Neural progenitor cell (in vitro differentiated cells): ENCODE results near the gene PKDREJ. TPM values are rescaled to one million over a fixed set of nuclear protein-coding genes. Genes with fewer than 3 reads are reported as not detected.

Experiments
- DNase-seq: peaks from one replicate; pipeline ENCODE4 v3.0.0-alpha.2; 2016; ENCODE audit warnings: low spot score
- H2AFZ ChIP-seq: fragments of 200-600 bp; sonication (generic); replicated peaks from 2 replicates; pipeline ENCODE4 v1.6.1; 2016; ENCODE audit warnings: antibody characterized with exemption
- H3F3A ChIP-seq: fragments of 200-600 bp; sonication (generic); 2 replicates; pipeline ENCODE4 v1.6.1; 2016; ENCODE audit warnings: antibody characterized with exemption, low read depth
- H3K27ac ChIP-seq: fragments of 200-600 bp; sonication (generic); 2 replicates; pipeline ENCODE4 v1.5.1; 2016; ENCODE audit warnings: mild to moderate bottlenecking
- H3K27me3 ChIP-seq: fragments of 200-600 bp; sonication (generic); 2 replicates; pipeline ENCODE4 v1.6.1; 2016; ENCODE audit warnings: mild to moderate bottlenecking, moderate library complexity
- H3K36me3 ChIP-seq: fragments of 200-600 bp; sonication (generic); 2 replicates; pipeline ENCODE4 v1.5.1; 2016
- H3K4me1 ChIP-seq: fragments of 200-600 bp; sonication (generic); 2 replicates; pipeline ENCODE4 v1.6.1; 2016; ENCODE audit warnings: mixed run types
- H3K4me2 ChIP-seq: fragments of 200-600 bp; sonication (generic); 2 replicates; pipeline ENCODE4 v1.6.1; 2016
- H3K4me3 ChIP-seq: fragments of 200-600 bp; sonication (generic); 2 replicates; pipeline ENCODE4 v1.5.1; 2016
- H3K79me2 ChIP-seq: fragments of 200-600 bp; sonication (generic); 2 replicates; pipeline ENCODE4 v1.6.1; 2016; ENCODE audit warnings: low read depth
- H3K9ac ChIP-seq: fragments of 200-600 bp; sonication (generic); 2 replicates; pipeline ENCODE4 v1.6.1; 2016
- H3K9me3 ChIP-seq: fragments of 200-600 bp; sonication (generic); 2 replicates; pipeline ENCODE4 v1.5.1; 2016; ENCODE audit warnings: low read depth
- H4K20me1 ChIP-seq: fragments of 200-600 bp; sonication (generic); 2 replicates; pipeline ENCODE4 v1.6.1; 2016; ENCODE audit warnings: low read depth
- H3K27ac Mint-ChIP-seq: 3 replicates; pipeline ENCODE4 v1.8.0; 2021; ENCODE audit warnings: mixed read lengths
- H3K27me3 Mint-ChIP-seq: 2 replicates; pipeline ENCODE4 v1.8.0; 2022; ENCODE audit warnings: low read depth, mild to moderate bottlenecking, inconsistent platforms, moderate library complexity, mixed read lengths; ENCODE audit not compliant: insufficient read depth
- H3K36me3 Mint-ChIP-seq: 3 replicates; pipeline ENCODE4 v1.8.0; 2021; ENCODE audit warnings: mixed read lengths
- H3K4me1 Mint-ChIP-seq: 3 replicates; pipeline ENCODE4 v1.8.0; 2021; ENCODE audit warnings: mixed read lengths
- H3K4me3 Mint-ChIP-seq: 3 replicates; pipeline ENCODE4 v1.8.0; 2021; ENCODE audit warnings: mild to moderate bottlenecking, moderate library complexity, mixed read lengths
- H3K9me3 Mint-ChIP-seq: 3 replicates; pipeline ENCODE4 v1.8.0; 2020; ENCODE audit warnings: mixed read lengths
- EZH2 ChIP-seq: fragments of 200-600 bp; sonication (generic); IDR thresholded peaks from 2 replicates; pipeline ENCODE4 v1.6.1; 2017; ENCODE audit warnings: antibody characterized with exemption, mild to moderate bottlenecking, moderate library complexity
- EZH2phosphoT487 ChIP-seq: fragments of 200-600 bp; sonication (generic); IDR thresholded peaks from 2 replicates; pipeline ENCODE4 v1.6.1; 2017; ENCODE audit warnings: antibody characterized with exemption
- total RNA-seq: library from RNA; depleted of rRNA; stranded (reverse); fragments of >200 nt; gene quantifications from 2 replicates; pipeline ENCODE4 v1.2.3, GENCODE V29; 2015; ENCODE audit warnings: low replicate concordance
- TF ChIP-seq, protein P1 (sequence below): fragments of 200-600 bp; sonication (generic); IDR thresholded peaks from 2 replicates; pipeline ENCODE4 v1.5.1; 2017; ENCODE audit warnings: antibody characterized with exemption, mild to moderate bottlenecking

The PKDREJ gene
- total RNA-seq, 1 donor from 2014 or later = not detected

DNA sequence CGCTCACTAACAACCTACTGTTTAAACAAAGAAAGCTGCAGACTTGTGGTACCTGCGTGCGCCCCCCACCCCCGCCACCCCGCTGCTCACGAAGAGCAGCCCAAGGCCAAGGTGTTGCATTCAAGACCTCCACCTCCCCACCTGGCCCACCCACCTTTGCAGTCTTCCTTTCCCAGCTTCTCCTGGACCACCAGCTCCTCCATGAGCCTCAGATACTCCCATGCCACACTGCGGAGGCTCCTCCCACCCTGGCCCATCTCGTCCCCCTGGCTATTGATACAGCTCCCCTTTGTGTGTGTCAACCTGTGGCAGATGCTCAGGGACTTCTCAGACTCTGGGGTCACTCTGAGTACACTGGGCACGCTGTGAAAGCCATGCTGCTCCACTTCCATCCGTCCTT is 17.0 kb downstream of the PKDREJ start:
- H3K9me3 Mint-ChIP-seq = peaks cover 3% of the 10 kb centered on the region
- no peak overlapping the region for H3K4me3 Mint-ChIP-seq
- Histone ChIP-seq H3K9ac (no peak overlapping the region), H3K27me3 (peaks cover 8% of the 10 kb centered on the region), H3K4me1 (peaks cover 5% of the 10 kb centered on the region), H3K27ac (no peak overlapping the region), H3K4me3 (no peak overlapping the region), H2AFZ (no peak overlapping the region), H3F3A (no peaks in the 10 kb centered on the region), H3K36me3 (no peaks in the 10 kb centered on the region), H3K79me2 (no peaks in the 10 kb centered on the region), H4K20me1 (no peaks in the 10 kb centered on the region), H3K4me2 (no peak overlapping the region), H3K9me3 (no peaks in the 10 kb centered on the region)
- peaks cover 3% of the 10 kb centered on the region for H3K27me3 Mint-ChIP-seq
- peaks cover 7% of the 10 kb centered on the region for H3K36me3 Mint-ChIP-seq
- H3K27ac Mint-ChIP-seq = no peak overlapping the region
- peaks cover 18% of the 10 kb centered on the region for H3K4me1 Mint-ChIP-seq
- TF ChIP-seq, protein P1, sequence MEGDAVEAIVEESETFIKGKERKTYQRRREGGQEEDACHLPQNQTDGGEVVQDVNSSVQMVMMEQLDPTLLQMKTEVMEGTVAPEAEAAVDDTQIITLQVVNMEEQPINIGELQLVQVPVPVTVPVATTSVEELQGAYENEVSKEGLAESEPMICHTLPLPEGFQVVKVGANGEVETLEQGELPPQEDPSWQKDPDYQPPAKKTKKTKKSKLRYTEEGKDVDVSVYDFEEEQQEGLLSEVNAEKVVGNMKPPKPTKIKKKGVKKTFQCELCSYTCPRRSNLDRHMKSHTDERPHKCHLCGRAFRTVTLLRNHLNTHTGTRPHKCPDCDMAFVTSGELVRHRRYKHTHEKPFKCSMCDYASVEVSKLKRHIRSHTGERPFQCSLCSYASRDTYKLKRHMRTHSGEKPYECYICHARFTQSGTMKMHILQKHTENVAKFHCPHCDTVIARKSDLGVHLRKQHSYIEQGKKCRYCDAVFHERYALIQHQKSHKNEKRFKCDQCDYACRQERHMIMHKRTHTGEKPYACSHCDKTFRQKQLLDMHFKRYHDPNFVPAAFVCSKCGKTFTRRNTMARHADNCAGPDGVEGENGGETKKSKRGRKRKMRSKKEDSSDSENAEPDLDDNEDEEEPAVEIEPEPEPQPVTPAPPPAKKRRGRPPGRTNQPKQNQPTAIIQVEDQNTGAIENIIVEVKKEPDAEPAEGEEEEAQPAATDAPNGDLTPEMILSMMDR = no peak
- no peak for TF ChIP-seq EZH2phosphoT487
- no peak for DNase-seq

DNA sequence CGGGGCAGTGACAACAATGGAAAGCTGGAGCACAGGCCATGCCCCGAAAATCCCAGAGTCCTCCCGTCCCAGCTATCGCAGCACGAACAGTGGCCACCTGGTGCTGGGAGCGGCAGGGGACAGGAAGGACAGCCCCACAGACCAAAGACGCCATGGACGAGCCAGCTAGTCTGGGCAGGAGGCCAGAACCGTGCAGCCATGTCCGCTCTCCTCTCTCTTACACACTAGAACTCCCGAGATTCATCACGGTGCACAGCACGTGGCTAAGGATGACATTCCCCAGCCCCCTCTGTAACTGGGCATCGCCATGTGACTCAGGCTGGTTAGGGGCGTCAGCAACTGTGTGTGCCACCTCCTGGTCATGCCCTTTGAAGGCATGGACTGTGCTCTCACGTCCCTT is 17.6 kb downstream of the PKDREJ start:
- Histone ChIP-seq H3K9me3 (no peaks in the 10 kb centered on the region), H2AFZ (no peak overlapping the region), H4K20me1 (no peaks in the 10 kb centered on the region), H3K79me2 (no peaks in the 10 kb centered on the region), H3K4me3 (no peak overlapping the region), H3K36me3 (no peaks in the 10 kb centered on the region), H3K9ac (no peak overlapping the region), H3K27me3 (peaks cover 2% of the 10 kb centered on the region), H3K4me1 (peaks cover 1% of the 10 kb centered on the region), H3K27ac (no peak overlapping the region), H3F3A (no peaks in the 10 kb centered on the region), H3K4me2 (no peak overlapping the region)
- H3K9me3 Mint-ChIP-seq = no peaks in the 10 kb centered on the region
- peaks cover 17% of the 10 kb centered on the region for H3K4me1 Mint-ChIP-seq
- TF ChIP-seq EZH2phosphoT487 = no peak
- peaks cover 7% of the 10 kb centered on the region for H3K36me3 Mint-ChIP-seq
- peaks cover 3% of the 10 kb centered on the region for H3K27me3 Mint-ChIP-seq
- H3K27ac Mint-ChIP-seq = no peak overlapping the region
- no peak for DNase-seq
- H3K4me3 Mint-ChIP-seq = no peak overlapping the region

DNA sequence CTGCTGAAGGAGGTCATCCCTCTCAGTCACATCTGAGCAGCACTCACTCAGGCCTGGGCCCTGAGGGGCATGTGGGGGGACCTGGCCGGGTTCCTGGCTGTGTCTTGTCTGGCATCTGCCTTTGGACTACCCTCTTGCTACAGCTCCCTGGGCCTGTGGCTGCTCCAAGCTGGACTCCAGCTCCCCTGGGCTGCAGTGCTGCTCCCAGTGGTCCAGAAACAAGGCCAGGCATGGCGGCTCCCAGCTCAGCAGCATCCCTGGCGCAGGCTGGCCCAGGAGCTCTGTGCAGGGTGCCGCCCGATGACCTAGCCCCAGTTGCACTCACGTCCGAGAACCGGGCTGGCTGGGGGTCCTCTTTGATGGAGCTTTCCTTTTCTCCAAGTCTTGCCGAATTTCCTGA is 18.4 kb downstream of the PKDREJ start:
- Mint-ChIP-seq H3K9me3 (no peaks in the 10 kb centered on the region), H3K36me3 (peaks cover 7% of the 10 kb centered on the region), H3K27me3 (peaks cover 3% of the 10 kb centered on the region), H3K4me1 (peaks cover 17% of the 10 kb centered on the region), H3K4me3 (no peak overlapping the region), H3K27ac (no peak overlapping the region)
- Histone ChIP-seq H3K27me3 (no peaks in the 10 kb centered on the region), H3K36me3 (no peaks in the 10 kb centered on the region), H3K4me2 (no peak overlapping the region), H2AFZ (no peak overlapping the region), H3K79me2 (no peaks in the 10 kb centered on the region), H3K9ac (no peak overlapping the region), H3F3A (no peaks in the 10 kb centered on the region), H4K20me1 (no peaks in the 10 kb centered on the region), H3K4me3 (no peak overlapping the region), H3K4me1 (no peaks in the 10 kb centered on the region), H3K27ac (no peak overlapping the region), H3K9me3 (no peaks in the 10 kb centered on the region)
- DNase-seq = no peak
- TF ChIP-seq, protein P1 = no peak
- TF ChIP-seq EZH2 = no peak
- no peak for TF ChIP-seq EZH2phosphoT487

DNA sequence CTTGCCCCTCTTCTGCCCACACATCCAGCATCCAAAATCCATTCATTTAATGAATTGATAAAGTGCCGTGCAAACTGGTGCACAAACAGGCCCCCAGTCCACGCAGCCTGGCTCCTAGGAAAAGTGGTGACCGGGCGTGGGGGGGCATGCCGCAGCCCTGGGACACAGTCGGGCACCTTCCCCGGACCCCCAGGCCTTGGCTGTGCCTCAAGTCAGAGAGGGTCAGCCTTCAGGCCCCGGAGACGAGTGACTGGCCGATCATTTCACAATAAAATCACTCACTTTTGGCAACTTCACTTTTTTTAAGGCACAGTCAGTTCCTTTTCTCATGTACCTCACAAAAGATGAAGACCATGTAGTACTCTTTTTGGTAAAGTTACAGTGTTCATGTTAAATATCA is 21.1 kb downstream of the PKDREJ start:
- TF ChIP-seq EZH2 (no peak), EZH2phosphoT487 (no peak)
- TF ChIP-seq, protein P1 = no peak
- H3K4me1 ChIP-seq = no peaks in the 10 kb centered on the region
- H3K4me2 ChIP-seq = no peak overlapping the region
- no peaks in the 10 kb centered on the region for H4K20me1 ChIP-seq
- no peak overlapping the region for H3K4me3 ChIP-seq
- peaks cover 3% of the 10 kb centered on the region for H3K27me3 Mint-ChIP-seq
- no peaks in the 10 kb centered on the region for H3K9me3 ChIP-seq
- H3K4me1 Mint-ChIP-seq = peaks cover 8% of the 10 kb centered on the region
- no peak overlapping the region for H3K27ac Mint-ChIP-seq
- no peaks in the 10 kb centered on the region for H3K79me2 ChIP-seq
- H3K27me3 ChIP-seq = no peaks in the 10 kb centered on the region
- H3K9me3 Mint-ChIP-seq = no peaks in the 10 kb centered on the region
- H3K4me3 Mint-ChIP-seq = no peak overlapping the region
- H3K36me3 ChIP-seq = no peaks in the 10 kb centered on the region
- peaks cover 7% of the 10 kb centered on the region for H3K36me3 Mint-ChIP-seq
- no peak overlapping the region for H2AFZ ChIP-seq
- no peaks in the 10 kb centered on the region for H3F3A ChIP-seq
- no peak for DNase-seq
- no peak overlapping the region for H3K27ac ChIP-seq
- H3K9ac ChIP-seq = no peak overlapping the region
